ENCODE data around the gene FOSL2. TPM values are rescaled to one million over a fixed set of nuclear protein-coding genes. Genes with fewer than 3 reads are reported as not detected.
"Not testable (repeated sequence)": the region's sequence is repeated elsewhere in the genome, so short reads cannot be mapped to it uniquely, and the experiment has no call there.

FOSL2 gene
- total RNA-seq, 1 donor from 2014 or later, result 213 TPM

GRCh38 chr2:28367667-28368356, 24.8 kb upstream of the FOSL2 start:
- Histone ChIP-seq H3K36me3 (no peaks in the 10 kb centered on the region), H3K27ac (no peak overlapping the region), H3K4me1 (peaks cover 5% of the 10 kb centered on the region), H3K27me3 (no peaks in the 10 kb centered on the region), H3K9me3 (no peaks in the 10 kb centered on the region), H3K4me3 (no peak overlapping the region)
- TF ChIP-seq CTCF (IDR thresholded peaks at IDR 0.05) (no peak), POLR2AphosphoS5 (IDR thresholded peaks at IDR 0.05; ENCODE audit: insufficient read depth in 1 of 2, low read depth in 1 of 2) (no peak), POLR2A (IDR thresholded peaks at IDR 0.05) (no peak)
- DNase-seq (ENCODE audit: extremely low spot score in 2 of 2), result no peak
- intact Hi-C loops (cut with DNase I), result no loop called here

GRCh38 chr2:28368357-28368798, 24.3 kb upstream of the FOSL2 start:
- H3K36me3 ChIP-seq, result no peaks in the 10 kb centered on the region
- H3K27me3 ChIP-seq, result no peaks in the 10 kb centered on the region
- no peak overlapping the region for H3K4me3 ChIP-seq
- intact Hi-C loops (cut with DNase I), result no loop called here
- DNase-seq (ENCODE audit: extremely low spot score in 2 of 2), result no peak
- H3K9me3 ChIP-seq, result no peaks in the 10 kb centered on the region
- H3K27ac ChIP-seq, result no peak overlapping the region
- no peak for TF ChIP-seq POLR2A (IDR thresholded peaks at IDR 0.05)
- TF ChIP-seq POLR2AphosphoS5 (IDR thresholded peaks at IDR 0.05; ENCODE audit: insufficient read depth in 1 of 2, low read depth in 1 of 2), result no peak
- TF ChIP-seq CTCF (IDR thresholded peaks at IDR 0.05), result no peak
- peaks cover 5% of the 10 kb centered on the region for H3K4me1 ChIP-seq

- Histone ChIP-seq H3K27me3 (no peaks in the 10 kb centered on the region), H3K4me1 (peaks cover 5% of the 10 kb centered on the region), H3K9me3 (no peaks in the 10 kb centered on the region), H3K36me3 (no peaks in the 10 kb centered on the region), H3K4me3 (no peak overlapping the region), H3K27ac (no peak overlapping the region)
- TF ChIP-seq POLR2AphosphoS5 (IDR thresholded peaks at IDR 0.05; ENCODE audit: insufficient read depth in 1 of 2, low read depth in 1 of 2) (no peak), POLR2A (IDR thresholded peaks at IDR 0.05) (no peak), CTCF (IDR thresholded peaks at IDR 0.05) (no peak)
- no peak for DNase-seq (ENCODE audit: extremely low spot score in 2 of 2)
- intact Hi-C loops (cut with DNase I), result no loop called here
Measured at GRCh38 chr2:28369358-28369757, 23.3 kb upstream of the FOSL2 start.

GRCh38 chr2:28370354-28370753, 22.3 kb upstream of the FOSL2 start:
- TF ChIP-seq CTCF (IDR thresholded peaks at IDR 0.05) (no peak), POLR2AphosphoS5 (IDR thresholded peaks at IDR 0.05; ENCODE audit: insufficient read depth in 1 of 2, low read depth in 1 of 2) (no peak)
- H3K27ac ChIP-seq, result no peak overlapping the region
- peaks cover 5% of the 10 kb centered on the region for H3K4me1 ChIP-seq
- H3K36me3 ChIP-seq, result no peaks in the 10 kb centered on the region
- H3K27me3 ChIP-seq, result no peaks in the 10 kb centered on the region
- intact Hi-C loops (cut with DNase I), result no loop called here
- no peak for DNase-seq (ENCODE audit: extremely low spot score in 2 of 2)
- no peaks in the 10 kb centered on the region for H3K9me3 ChIP-seq
- no peak overlapping the region for H3K4me3 ChIP-seq

GRCh38 chr2:28371728-28372127, 20.9 kb upstream of the FOSL2 start:
- H3K4me1 ChIP-seq, result peaks cover 10% of the 10 kb centered on the region
- H3K4me3 ChIP-seq; intact Hi-C loops (cut with DNase I); H3K9me3 ChIP-seq; H3K27ac ChIP-seq; H3K36me3 ChIP-seq; H3K27me3 ChIP-seq; DNase-seq (ENCODE audit: extremely low spot score in 2 of 2): not testable (repeated sequence)

Measured in vagina (tissue), 2 donors.